GM04503 (cell line): ENCODE results near the gene SPAG9.

ENCODE experiments used
- DNase-seq: peaks from one replicate; pipeline ENCODE4 v3.0.0-alpha.2; 2012; ENCODE audit warnings: low read depth

SPAG9 gene

GRCh38 chr17:51120739-51121619 is at the start of gene SPAG9:
Gene SPAG9, minus strand, starts transcription at chr17:51120868. Its CDS starts 212 bp downstream, at chr17:51120656.
- peak; percentile 78 for DNase-seq

GRCh38 chr17:51169340-51169739 is 48.7 kb upstream of the SPAG9 start:
- no peak for DNase-seq

GRCh38 chr17:51166987-51167931 is 46.6 kb upstream of the SPAG9 start:
- DNase-seq: no peak

GRCh38 chr17:51166198-51166986 is 45.7 kb upstream of the SPAG9 start, which contains the start of gene NME2:
Gene NME2, plus strand, starts transcription at chr17:51166411. Its CDS starts 420 bp downstream, at chr17:51166831.
- peak; percentile 42 for DNase-seq

- DNase-seq: no peak
These were observed 45.1 kb upstream of the SPAG9 start for GRCh38 chr17:51165680-51166197.

- DNase-seq: no peak
These were observed 44.4 kb upstream of the SPAG9 start for GRCh38 chr17:51164911-51165679.

- no peak for DNase-seq
These were observed 40.9 kb upstream of the SPAG9 start for GRCh38 chr17:51161541-51161940.

GRCh38 chr17:51159604-51160003 is 38.9 kb upstream of the SPAG9 start:
- no peak for DNase-seq

GRCh38 chr17:51155416-51155815 is 34.7 kb upstream of the SPAG9 start:
- DNase-seq: no peak

GRCh38 chr17:51154176-51154575 is 33.5 kb upstream of the SPAG9 start:
- no peak for DNase-seq

- peak; percentile 97 for DNase-seq
These were observed 32.8 kb upstream of the SPAG9 start, which contains the start of gene NME1 for GRCh38 chr17:51153210-51154072. Gene NME1, plus strand, starts transcription at chr17:51153559. Its CDS starts 2,096 bp downstream, at chr17:51155655.

GRCh38 chr17:51152766-51153209 is 32.1 kb upstream of the SPAG9 start:
- no peak for DNase-seq

- no peak for DNase-seq
These were observed 30.3 kb upstream of the SPAG9 start for GRCh38 chr17:51150932-51151331.

GRCh38 chr17:51149163-51149562 is 28.5 kb upstream of the SPAG9 start:
- DNase-seq: no peak

- no peak for DNase-seq
These were observed 27.0 kb upstream of the SPAG9 start for GRCh38 chr17:51147650-51148049.

- DNase-seq: no peak
These were observed 23.8 kb upstream of the SPAG9 start for GRCh38 chr17:51144266-51145022.

- no peak for DNase-seq
These were observed 21.9 kb upstream of the SPAG9 start for GRCh38 chr17:51142597-51142996.

- no peak for DNase-seq
These were observed 15.3 kb upstream of the SPAG9 start for GRCh38 chr17:51135956-51136355.

GRCh38 chr17:51133365-51133764 is 12.7 kb upstream of the SPAG9 start:
- no peak for DNase-seq
